ENCODE results near the gene ITIH1.

The ITIH1 gene

GRCh38 chr3:52794612-52795099 lies 17.3 kb downstream of the ITIH1 start, which contains the start of gene ITIH3:
Gene ITIH3 (plus strand): TSS chr3:52794796. CDS start chr3:52794804, 8 bp downstream.
- TF ChIP-seq TAF1 (IDR thresholded peaks at IDR 0.05; ENCODE audit: borderline replicate concordance, insufficient read depth, low read length), result no peak

GRCh38 chr3:52795298-52795900 lies 18.0 kb downstream of the ITIH1 start:
- TF ChIP-seq FOXP2 (optimal IDR thresholded peaks at IDR 0.05; ENCODE audit: borderline replicate concordance, extremely low read depth, extremely low read length, insufficient read depth), result no peak

GRCh38 chr3:52796411-52796810 lies 19.0 kb downstream of the ITIH1 start:
- TF ChIP-seq POLR2AphosphoS5 (IDR thresholded peaks at IDR 0.05; ENCODE audit: low read depth, low read length) (no peak), SIN3A (IDR thresholded peaks at IDR 0.05; ENCODE audit: borderline replicate concordance, insufficient read depth, low read length) (no peak), REST (IDR thresholded peaks at IDR 0.05; ENCODE audit: insufficient read depth in 1 of 2, low read depth in 2 of 2, low read length in 2 of 2) (no peak), FOXP2 (optimal IDR thresholded peaks at IDR 0.05; ENCODE audit: borderline replicate concordance, extremely low read depth, extremely low read length, insufficient read depth) (no peak), TAF1 (IDR thresholded peaks at IDR 0.05; ENCODE audit: borderline replicate concordance, insufficient read depth, low read length) (no peak)

GRCh38 chr3:52798376-52798977 lies 21.1 kb downstream of the ITIH1 start:
- no peak for TF ChIP-seq POLR2AphosphoS5 (IDR thresholded peaks at IDR 0.05; ENCODE audit: low read depth, low read length)
- no peak for TF ChIP-seq REST (IDR thresholded peaks at IDR 0.05; ENCODE audit: insufficient read depth in 1 of 2, low read depth in 2 of 2, low read length in 2 of 2)
- TF ChIP-seq FOXP2 (optimal IDR thresholded peaks at IDR 0.05; ENCODE audit: borderline replicate concordance, extremely low read depth, extremely low read length, insufficient read depth), result no peak
- no peak for TF ChIP-seq TAF1 (IDR thresholded peaks at IDR 0.05; ENCODE audit: borderline replicate concordance, insufficient read depth, low read length)
- TF ChIP-seq SIN3A (IDR thresholded peaks at IDR 0.05; ENCODE audit: borderline replicate concordance, insufficient read depth, low read length), result no peak

- TF ChIP-seq FOXP2 (optimal IDR thresholded peaks at IDR 0.05; ENCODE audit: borderline replicate concordance, extremely low read depth, extremely low read length, insufficient read depth) (no peak), SIN3A (IDR thresholded peaks at IDR 0.05; ENCODE audit: borderline replicate concordance, insufficient read depth, low read length) (no peak), POLR2AphosphoS5 (IDR thresholded peaks at IDR 0.05; ENCODE audit: low read depth, low read length) (no peak), TAF1 (IDR thresholded peaks at IDR 0.05; ENCODE audit: borderline replicate concordance, insufficient read depth, low read length) (no peak), REST (IDR thresholded peaks at IDR 0.05; ENCODE audit: insufficient read depth in 1 of 2, low read depth in 2 of 2, low read length in 2 of 2) (no peak)
Measured at GRCh38 chr3:52798978-52799476, 21.6 kb downstream of the ITIH1 start.

GRCh38 chr3:52800079-52800478 lies 22.7 kb downstream of the ITIH1 start:
- TF ChIP-seq TAF1 (IDR thresholded peaks at IDR 0.05; ENCODE audit: borderline replicate concordance, insufficient read depth, low read length) (no peak), POLR2AphosphoS5 (IDR thresholded peaks at IDR 0.05; ENCODE audit: low read depth, low read length) (no peak), FOXP2 (optimal IDR thresholded peaks at IDR 0.05; ENCODE audit: borderline replicate concordance, extremely low read depth, extremely low read length, insufficient read depth) (no peak), SIN3A (IDR thresholded peaks at IDR 0.05; ENCODE audit: borderline replicate concordance, insufficient read depth, low read length) (no peak), REST (IDR thresholded peaks at IDR 0.05; ENCODE audit: insufficient read depth in 1 of 2, low read depth in 2 of 2, low read length in 2 of 2) (no peak)
